ENCODE results near the gene GRIK4.
"Not testable (repeated sequence)": the region's sequence is repeated elsewhere in the genome, so short reads cannot be mapped to it uniquely, and the experiment has no call there.

The GRIK4 gene

DNA sequence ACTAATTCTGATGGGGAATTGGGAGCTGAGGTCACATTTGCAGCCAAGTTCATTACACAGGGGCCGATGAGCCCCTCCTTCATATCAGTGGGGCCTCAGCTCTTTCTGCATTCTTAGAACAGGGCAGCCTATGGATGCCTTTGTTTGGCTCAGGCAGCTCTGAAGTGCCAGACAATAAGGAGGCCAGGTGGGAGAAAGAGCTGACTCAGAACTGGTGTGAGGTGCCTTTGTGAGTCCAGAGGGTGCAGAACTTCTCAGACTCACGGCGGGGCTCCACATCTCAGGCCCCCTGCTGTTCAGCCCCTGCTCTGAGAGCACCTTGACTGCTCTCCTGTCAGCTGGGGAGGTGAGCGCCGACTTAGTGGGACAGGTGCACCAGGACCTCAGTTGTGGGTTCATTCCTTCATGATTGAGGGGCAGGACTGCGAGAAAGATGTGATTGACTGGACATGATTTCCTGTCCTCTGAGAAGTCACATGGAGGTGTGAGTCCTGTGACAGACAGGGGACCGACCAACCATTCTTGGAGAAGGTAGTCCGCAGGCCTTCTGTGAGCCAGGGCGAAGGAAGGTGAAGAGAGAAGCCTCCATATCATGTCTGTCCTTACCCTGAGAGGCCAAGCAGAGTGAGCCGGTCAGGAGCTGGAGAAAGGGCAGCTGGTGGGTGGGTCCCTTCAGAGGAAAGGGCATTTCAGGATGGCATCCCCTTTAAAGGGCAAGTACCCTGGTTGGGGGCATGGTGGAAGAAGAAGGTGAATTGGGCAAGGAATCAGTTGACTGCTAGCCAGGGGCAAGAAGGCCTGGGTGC is 267.3 kb downstream of the GRIK4 start:
- H3K4me3 ChIP-seq (ENCODE audit: low read length), result no peak overlapping the region
- DNase-seq (ENCODE audit: low read depth, low spot score), result no peak

DNA sequence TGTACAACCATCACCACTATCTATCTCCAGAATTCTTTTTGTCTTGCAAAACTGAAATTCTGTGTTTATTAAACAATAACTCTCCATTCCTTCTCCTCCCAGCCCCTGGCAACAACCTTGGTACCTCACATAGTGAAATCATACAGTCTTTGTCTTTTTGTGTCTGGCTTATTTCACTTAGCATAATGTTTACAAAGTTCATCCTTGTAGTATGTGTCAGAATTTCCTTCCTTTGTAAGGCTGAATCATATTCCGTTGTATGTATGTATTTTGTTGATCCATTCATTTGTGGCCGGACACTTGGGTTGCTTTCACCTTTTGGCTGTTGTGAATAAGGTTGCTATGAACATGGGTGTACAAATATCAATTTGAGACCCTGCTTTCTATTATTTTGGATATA is 268.7 kb downstream of the GRIK4 start:
- H3K4me3 ChIP-seq (ENCODE audit: low read length), result no peak overlapping the region
- no peak for DNase-seq (ENCODE audit: low read depth, low spot score)

DNA sequence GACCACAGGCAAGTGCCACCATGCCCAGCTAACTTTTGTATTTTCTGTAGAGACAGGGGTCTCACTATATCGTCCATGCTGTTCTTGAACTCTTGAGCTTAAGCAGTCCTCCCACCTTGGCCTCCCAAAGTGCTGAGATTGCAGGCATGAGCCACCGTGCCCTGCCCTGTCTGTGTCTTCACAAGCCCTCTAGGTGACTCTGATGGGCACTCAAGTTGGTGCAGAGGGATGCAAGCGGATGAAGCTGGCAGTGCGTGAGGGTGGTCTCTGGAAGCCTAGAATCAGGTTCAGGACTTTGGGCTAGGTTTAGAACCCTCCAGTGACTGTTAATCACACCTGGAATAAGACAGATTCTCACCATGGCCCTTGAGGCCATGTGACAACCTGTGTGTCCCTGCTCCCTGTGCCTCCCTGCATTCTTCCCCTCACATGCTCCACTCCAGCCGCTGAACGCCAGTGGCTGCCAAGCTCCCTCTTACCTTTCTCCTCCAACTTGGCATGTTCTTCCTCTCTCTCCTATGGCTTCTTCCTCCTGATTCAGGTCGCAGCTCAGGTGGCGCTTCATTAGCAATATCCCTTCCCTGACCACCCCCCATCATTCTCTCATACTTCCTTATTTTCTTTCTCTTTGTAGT is 270.1 kb downstream of the GRIK4 start:
- no peak for DNase-seq (ENCODE audit: low read depth, low spot score)
- H3K4me3 ChIP-seq (ENCODE audit: low read length), result no peak overlapping the region

DNA sequence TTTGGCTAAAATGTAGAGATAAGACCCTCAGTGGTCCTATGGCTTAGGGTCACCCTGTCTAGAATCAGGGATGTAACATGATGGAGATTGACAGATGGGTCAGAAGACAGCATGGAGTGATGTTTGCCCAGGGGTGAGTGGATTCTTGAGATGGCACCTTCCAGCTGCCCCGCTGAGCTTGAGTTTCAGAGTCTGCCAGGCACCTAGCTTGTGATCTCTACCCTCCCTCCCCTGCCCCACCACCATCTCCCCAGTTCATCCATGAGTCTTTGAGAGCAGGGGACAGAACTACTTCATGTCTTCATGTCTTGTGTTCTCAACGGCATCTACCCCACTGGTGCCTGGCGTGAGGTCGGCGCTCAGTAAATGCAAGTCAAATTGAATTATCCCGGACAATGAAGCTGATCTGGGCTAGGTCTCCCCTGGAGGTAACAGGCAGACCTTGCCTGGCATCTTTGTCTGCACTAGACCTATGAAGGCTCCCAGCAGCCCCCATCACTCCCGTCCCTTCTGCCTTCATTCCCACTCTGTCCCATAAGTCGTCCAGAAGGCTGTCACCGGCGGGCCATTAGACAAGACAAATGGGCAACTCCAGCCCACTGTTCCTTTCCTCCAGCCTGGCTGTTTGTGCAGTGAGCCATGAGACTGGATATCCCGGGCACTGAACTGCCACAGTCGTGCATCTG is 273.2 kb downstream of the GRIK4 start:
- H3K4me3 ChIP-seq (ENCODE audit: low read length), result no peak overlapping the region
- no peak for DNase-seq (ENCODE audit: low read depth, low spot score)

DNA sequence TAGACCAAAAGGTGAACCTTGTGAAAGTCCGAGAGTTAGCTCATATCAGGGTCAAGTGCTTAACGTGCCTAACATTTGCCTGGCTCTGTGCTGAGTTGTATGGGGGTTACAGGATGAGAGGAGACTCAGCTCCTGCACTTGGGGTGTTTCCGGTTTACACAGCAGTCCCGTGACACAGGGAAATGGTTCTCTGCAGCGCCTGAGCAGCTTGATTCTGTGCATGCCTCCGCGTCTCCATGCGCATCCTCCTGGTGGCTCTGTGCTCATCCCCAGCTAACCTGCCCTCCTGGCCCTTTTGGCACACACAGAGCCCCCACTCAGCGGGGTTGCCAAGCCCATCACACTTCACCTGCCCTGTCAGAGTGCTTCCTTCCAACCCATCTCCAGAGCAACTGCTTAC is 274.0 kb downstream of the GRIK4 start:
- DNase-seq (ENCODE audit: low read depth, low spot score), result no peak
- no peak overlapping the region for H3K4me3 ChIP-seq (ENCODE audit: low read length)

DNA sequence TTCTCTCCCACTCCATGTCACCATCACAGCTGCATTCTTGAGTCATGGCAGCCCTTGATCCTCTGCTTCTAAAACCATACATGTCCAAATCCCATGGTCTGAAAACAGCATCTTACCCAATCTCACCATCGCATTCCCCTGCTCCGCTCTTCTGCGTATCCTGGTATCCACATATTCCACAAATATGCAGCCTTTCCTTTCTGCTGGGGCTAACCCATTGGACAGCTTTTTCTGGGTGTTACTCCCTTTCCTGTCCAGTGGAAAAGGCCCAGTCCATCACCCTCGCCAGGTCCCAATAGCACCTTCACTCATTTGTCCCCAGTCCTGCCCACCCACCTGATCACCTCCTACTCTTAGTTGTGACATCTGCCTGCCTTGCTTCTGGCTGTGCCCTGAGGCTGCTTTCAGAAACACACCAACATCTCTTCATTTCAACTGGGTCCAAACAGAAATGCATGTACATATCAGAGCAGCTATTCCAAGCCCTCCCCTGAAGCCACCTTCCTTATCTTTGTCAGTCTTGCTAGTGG is 274.7 kb downstream of the GRIK4 start:
- DNase-seq (ENCODE audit: low read depth, low spot score), result no peak
- H3K4me3 ChIP-seq (ENCODE audit: low read length), result no peak overlapping the region

DNA sequence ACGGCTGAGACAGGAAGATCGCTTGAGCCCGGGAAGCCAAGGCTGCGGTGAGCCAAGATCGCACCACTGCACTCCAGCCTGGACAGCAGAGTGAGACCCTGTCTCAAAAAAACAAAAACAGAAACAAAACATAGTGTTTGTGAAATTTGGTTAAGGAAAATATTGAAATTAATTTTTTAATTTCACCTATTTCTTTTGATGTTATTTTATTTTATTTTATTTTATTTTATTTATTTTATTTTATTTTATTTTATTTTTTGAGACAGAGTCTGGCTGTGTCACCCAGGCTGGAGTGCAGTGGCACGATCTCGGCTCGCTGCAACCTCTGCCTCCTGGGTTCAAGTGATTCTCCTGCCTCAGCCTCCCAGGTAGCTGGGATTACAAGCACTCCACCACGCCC is 275.7 kb downstream of the GRIK4 start:
- not testable (repeated sequence) for H3K4me3 ChIP-seq (ENCODE audit: low read length); DNase-seq (ENCODE audit: low read depth, low spot score)

DNA sequence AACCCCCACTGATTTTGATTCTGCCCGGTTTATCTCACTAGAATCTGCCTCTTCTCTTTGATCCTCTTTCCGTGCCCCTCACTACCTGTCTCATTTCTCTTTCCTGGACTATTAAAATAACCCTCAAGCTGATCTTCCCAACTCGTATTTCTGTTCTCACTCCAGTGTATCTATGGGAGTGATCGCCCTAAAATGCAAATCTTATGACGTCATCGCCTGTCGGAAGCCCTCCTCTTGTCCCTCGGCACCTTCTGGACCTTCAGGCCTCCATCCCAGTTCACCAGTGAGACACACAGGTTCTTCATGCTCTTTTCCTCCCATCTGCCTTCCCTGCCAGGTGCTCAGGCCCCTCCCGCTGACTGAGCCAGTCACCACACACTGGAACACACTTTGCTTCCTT is 277.8 kb downstream of the GRIK4 start:
- H3K4me3 ChIP-seq (ENCODE audit: low read length), result no peak overlapping the region
- DNase-seq (ENCODE audit: low read depth, low spot score), result no peak

DNA sequence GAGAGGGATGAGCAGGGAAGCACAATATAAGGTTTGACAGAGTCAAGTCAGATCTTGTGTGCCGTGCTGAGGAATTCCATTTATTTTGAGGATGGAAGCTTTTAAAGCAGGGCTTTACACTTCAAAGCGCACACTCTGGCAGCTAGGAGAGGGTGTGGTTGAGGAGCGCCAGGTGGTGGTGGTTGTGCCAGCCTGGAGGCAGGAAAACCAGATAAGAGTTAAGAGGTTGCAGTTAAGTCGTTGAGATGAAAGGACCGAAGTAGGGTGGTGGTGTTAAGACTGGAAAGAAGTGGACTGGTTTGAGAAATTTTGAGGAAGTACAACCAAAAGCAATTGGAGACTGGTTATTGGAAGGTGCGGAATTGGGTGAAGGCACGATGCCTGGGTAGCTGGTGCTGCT is 280.8 kb downstream of the GRIK4 start:
- DNase-seq (ENCODE audit: low read depth, low spot score), result peak; percentile 7
- no peak overlapping the region for H3K4me3 ChIP-seq (ENCODE audit: low read length)

DNA sequence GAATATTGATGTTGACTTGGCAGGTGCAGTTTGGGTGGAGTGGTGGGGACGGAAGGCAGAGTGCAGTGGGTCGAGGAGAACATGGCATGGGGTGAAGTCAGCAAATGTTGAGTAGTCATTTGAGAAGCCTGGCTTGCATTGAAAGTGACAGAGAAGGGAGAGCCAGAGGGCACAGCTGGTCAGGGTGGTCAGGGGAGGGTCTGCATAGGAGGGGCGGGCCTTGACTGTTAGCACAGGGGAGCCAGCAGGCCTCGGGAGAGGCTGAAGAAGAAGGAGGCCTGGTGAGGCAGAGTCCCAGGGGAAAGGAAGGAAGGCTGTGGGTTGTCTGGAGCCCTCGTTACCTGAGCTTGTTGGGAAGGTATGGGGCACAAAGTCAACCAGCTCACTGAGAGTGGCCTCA is 281.6 kb downstream of the GRIK4 start:
- DNase-seq (ENCODE audit: low read depth, low spot score), result no peak
- H3K4me3 ChIP-seq (ENCODE audit: low read length), result no peak overlapping the region

DNA sequence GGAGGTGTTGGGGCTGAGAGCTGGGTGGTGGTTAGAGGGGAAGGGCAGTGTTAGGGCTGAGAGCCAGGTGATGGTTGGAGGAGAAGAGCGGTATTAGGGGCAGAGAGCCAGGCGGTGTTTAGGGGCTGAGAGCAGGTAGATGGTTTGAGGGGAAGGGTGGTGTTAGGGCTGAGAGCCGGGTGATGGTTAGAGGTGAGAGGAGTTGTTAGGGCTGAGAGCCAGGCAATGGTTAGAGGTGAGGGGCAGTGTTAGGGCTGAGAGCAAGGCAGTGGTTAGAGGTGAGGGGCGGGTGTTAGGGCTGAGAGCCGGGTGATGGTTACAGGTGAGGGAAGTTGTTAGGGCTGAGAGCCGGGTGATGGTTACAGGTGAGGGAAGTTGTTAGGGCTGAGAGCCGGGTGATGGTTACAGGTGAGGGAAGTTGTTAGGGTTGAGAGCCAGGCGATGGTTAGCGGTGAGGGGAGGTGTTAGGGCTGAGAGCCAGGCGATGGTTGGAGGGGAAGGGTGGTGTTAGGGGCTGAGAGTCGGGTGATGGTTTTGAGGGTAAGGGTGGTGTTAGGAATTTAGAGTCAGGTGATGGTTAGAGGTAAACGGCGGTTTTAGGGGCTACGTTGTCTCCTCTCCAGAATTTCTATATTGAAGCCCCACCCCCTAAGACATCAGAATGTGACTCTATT is 282.4 kb downstream of the GRIK4 start:
- no peak for DNase-seq (ENCODE audit: low read depth, low spot score)
- H3K4me3 ChIP-seq (ENCODE audit: low read length), result no peak overlapping the region

DNA sequence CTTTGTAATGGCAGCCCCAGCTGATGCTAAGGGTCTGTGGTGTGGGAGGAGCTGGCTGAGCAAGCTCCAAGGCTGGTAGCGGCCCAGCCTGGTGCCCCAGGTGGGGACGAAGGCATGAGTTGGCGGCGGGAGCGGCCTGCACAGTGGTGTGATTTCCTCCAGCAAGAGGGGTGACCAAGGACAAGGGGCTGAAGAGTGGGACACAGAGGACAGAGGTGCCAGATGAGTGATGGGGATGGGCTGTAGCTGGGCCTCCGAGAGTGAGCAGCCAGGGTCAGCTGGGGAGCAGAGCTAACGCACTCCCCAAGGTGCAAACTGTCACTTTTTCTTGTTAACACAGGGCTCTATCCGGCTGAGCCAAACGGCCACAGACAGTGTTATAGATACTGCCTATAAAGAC is 283.2 kb downstream of the GRIK4 start:
- no peak for DNase-seq (ENCODE audit: low read depth, low spot score)

DNA sequence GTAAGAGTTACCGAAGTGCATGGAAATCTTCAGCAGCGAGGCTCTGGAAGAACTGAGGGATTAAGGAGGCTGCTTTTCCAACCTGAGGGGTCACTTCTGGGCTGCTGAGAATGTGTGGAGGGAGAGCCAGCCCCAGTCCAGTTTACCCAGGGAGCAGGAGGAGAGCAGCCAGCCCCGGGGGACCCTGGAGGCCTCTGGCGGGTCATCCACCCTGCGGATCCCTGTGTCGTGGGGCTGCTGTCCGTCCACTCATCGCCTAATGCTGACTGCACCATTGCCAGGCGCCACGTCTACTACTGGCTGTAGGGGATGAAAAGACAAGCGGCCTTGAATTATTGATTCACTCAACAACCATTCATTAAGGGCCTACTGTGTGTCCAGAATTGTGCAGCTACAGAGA is 283.6 kb downstream of the GRIK4 start:
- H3K4me3 ChIP-seq (ENCODE audit: low read length), result no peak overlapping the region
- no peak for DNase-seq (ENCODE audit: low read depth, low spot score)

More for the DNA sequence above, 283.2 kb downstream of the GRIK4 start:
- H3K4me3 ChIP-seq (ENCODE audit: low read length), result no peak overlapping the region

DNA sequence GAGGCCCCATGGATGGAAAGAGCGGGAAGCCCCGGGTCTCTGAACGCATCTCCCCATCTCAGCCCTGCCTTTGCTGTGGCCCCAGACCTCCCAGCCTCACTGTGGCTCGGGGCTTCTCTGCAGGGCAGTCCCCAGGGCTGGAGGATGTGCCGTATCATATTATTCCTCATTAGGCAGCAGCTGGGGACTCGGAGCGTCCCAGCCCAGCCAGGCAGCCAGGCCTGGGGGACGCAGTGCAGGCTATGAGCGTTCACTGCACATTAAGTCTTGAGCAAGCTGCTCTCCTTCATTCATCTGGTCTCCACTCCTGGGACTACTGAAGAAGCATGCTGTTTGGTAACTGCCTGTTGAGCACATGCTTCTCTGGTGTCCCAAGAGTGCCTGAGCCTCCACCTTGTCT is 285.6 kb downstream of the GRIK4 start:
- DNase-seq (ENCODE audit: low read depth, low spot score), result no peak
- H3K4me3 ChIP-seq (ENCODE audit: low read length), result no peak overlapping the region

DNA sequence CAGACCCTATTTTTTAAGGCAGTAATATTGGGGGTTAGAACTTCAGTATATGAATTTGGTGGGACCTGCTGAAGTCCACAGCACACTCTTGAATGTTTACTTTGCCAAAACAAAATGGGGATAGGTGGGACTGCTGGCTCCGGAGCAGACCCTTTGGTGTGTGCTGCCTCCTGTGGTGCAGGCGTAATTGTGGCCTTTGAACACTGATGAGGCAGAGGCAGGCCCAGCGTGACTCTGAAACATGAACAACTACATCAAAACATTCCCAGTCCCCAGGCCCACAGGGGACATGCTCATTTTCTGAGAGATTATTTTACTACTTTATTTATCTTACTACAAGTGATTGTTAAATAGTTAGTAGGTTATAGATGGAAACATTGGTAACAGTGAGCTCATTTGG is 287.3 kb downstream of the GRIK4 start:
- DNase-seq (ENCODE audit: low read depth, low spot score), result no peak
- no peak overlapping the region for H3K4me3 ChIP-seq (ENCODE audit: low read length)

DNA sequence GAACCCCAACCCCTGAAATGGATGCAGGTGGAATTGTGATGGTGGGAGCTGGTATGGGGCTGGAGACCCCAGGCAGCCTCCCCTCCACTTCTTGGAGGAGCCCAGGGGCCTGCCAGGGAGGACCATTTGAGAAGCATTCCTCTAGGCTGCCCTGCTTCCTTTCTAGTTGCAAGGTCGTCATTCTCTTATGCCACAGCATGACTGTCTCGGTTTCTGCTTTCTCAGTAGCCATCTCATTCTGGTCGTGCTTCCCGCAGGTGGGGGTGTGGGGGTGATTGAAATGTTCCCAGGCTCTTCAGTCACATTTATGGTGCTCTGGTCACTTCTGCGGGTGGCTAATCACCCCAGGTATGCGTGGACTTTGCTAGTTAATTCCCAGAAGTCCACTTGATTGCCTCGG is 288.7 kb downstream of the GRIK4 start:
- no peak overlapping the region for H3K4me3 ChIP-seq (ENCODE audit: low read length)
- DNase-seq (ENCODE audit: low read depth, low spot score), result no peak

DNA sequence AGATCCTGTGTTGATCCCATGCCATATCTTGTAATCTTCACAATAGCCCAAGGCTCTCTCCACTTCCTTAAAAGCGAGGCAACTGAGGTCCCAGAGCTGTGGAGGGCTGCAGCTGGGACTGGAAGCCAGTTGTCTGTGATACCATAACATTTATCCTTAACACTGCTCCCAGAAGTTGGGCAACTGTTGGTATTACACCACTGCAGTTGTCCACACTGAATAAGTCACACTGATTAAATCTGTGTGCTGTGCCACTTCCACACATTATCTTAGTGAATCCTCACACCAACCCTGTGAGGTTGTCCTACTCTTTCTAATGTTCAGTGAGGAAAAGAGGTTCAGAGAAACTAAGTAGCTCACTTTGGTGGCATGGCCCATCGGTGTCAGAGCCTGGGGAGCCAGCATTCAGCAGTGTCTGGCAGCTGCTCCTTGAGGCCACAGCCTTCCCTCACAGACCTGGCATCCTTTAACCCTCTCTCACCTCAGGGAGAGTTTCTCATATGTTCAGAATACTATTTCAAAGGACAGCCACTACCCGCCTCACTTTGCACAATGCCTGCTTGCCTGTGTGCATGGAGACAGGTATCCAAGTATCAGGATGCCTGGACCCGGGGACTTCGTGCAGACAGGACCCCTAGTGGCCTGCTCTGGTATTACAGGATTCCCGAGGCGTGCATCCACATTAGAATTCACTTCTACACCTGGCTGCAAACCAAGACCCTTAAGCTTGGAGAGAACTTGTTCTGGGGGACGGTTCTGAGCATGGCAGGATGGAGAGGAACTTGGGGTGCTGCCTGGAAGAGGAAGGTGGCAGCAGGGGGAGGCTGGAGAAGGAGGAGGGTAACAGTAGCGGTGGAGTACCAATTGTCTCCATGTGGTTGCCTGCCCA is 290.5 kb downstream of the GRIK4 start:
- DNase-seq (ENCODE audit: low read depth, low spot score), result peak; percentile 37

DNA sequence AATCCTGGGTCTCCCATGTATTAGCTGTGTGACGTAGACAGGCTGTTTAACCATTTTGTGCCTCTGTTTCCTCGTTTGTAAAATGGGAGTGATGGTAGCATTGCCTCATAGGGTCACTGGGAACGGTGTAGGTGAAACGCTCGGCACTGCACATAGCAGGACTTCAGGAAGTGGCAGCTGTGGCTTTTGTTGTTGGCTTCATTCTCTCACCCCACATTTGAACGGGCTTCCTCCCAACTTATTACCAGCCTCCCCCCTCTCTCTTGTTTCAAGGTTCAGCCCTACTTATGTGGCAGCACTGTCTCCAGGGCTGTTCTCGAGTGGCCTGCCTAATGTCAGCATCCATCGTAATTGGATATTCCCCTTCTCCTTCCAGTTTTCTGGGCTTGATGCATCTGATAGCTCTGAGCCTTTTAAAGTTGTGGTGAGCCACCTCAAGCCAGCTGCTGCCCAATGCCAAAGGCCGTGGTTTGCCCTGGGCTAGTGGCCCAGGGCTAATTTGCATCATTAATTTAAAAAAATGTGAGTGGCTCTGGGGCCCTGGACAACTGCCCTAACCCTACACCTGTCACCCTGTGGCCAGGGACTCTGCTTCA is 294.5 kb downstream of the GRIK4 start:
- no peak for DNase-seq (ENCODE audit: low read depth, low spot score)
- no peak overlapping the region for H3K4me3 ChIP-seq (ENCODE audit: low read length)

More for the DNA sequence above, 290.5 kb downstream of the GRIK4 start:
- no peak overlapping the region for H3K4me3 ChIP-seq (ENCODE audit: low read length)

Data from Jurkat, Clone E6-1 (cell line).